NCI-H526 (cell line): ENCODE measurements around the gene CLTCL1.
"Not testable (repeated sequence)": the region's sequence is repeated elsewhere in the genome, so short reads cannot be mapped to it uniquely, and the experiment has no call there.

Source experiments
- DNase-seq, 2 experiments: peaks; one replicate each; lab custom pipeline; 2025; lab: John Stamatoyannopoulos, UW

The CLTCL1 gene

GRCh38 chr22:19216579-19216978 lies 74.9 kb downstream of the CLTCL1 start:
- DNase-seq: no peak

- no peak for DNase-seq
Measured at GRCh38 chr22:19215360-19215759, 76.2 kb downstream of the CLTCL1 start.

DNA sequence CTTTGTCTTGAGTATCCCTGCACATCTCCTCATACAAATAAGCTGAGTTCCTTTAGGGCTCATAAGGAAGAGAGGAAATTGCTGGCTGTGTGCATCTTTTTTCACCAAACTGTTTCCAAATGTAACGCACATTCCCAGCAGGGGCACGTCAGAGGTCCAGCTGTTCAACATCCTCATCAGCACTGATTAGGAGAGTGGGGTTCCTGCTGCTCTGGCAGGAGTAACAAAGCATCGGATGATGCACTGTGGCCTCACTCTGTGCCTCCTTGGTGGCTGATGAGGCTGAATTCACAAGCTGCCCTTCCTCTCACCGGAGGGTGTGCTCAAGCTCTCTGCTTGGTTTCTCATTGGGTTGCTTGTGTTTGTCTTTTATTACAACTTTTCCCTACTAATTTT lies 77.4 kb downstream of the CLTCL1 start:
- DNase-seq: no peak

DNA sequence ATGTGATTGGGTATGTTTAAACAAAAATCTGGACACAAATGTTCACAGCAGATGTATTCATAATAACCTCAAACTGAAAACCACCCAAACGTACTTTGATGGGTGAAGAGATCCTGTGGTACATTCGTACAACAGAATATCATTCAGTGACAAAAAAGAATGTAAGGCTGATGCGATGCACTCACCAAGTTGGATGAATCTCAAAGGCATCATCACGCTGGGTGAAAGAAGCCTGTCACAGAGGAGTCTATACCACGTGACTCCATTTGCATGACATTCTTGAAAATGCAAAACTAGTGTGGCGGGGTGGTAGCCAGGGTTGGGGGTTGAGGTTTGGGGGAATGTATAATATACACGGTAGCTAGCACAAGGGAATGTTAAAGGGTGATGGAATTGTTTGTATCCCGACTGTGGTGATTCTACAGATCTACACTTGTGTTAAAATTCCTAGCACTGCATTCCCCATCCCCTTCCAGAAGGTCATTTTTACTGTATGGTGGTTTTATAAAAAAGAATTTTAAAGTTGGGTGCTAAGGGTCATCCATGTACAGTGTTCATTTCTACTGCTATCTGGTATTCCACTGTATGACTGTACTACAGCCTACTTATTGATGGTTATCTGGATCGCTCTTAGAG lies 78.0 kb downstream of the CLTCL1 start:
- DNase-seq: peak; percentile 75 to 88

- peak; percentile 12 to 40 for DNase-seq
Measured at GRCh38 chr22:19213001-19213400, 78.5 kb downstream of the CLTCL1 start.

DNA sequence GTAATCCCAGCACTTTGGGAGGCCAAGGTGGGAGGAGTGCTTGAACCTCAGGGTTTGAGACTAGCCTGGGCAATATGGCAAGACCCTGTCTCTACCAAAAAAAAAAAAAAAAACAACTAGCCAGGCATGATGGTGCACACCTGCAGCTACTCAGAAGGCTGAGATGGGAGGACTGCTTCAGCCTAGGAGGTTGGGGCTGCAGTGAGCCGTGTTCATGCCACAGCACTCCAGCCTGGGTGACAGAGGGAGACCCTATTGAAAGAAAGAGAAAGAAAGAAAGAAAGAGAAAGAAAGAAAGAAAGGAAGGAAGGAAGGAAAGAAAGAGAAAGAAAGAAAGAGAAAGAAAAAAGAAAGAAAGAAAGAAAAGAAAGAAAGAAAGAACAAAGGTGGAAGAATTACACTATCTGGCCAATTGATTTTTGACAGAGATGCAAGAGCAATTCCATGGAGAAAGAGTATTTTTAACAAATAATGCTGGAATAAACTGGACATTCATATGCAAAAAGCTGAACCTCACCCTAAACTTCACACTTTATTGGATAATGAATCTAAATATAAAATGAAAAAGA lies 79.1 kb downstream of the CLTCL1 start:
- no peak for DNase-seq

DNA sequence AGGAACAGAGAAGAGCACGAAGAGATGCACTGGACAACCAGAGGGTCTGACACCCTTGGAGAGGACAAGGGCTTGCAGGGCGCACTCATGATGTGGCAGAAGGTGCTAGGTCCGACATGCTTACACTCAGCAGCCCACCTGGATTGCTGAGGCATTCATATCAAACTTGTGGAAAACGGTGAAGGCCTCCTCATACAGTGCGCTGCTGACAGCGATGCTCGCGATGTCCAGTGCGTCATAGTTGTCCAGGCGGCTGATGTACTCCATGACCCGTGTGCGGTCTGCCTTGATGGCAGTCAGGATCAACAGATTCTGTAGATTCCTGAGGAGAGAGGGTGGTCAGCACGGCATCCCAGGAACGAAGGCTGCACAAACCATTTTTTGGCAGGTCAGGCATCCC lies 81.3 kb downstream of the CLTCL1 start:
- DNase-seq: no peak

DNA sequence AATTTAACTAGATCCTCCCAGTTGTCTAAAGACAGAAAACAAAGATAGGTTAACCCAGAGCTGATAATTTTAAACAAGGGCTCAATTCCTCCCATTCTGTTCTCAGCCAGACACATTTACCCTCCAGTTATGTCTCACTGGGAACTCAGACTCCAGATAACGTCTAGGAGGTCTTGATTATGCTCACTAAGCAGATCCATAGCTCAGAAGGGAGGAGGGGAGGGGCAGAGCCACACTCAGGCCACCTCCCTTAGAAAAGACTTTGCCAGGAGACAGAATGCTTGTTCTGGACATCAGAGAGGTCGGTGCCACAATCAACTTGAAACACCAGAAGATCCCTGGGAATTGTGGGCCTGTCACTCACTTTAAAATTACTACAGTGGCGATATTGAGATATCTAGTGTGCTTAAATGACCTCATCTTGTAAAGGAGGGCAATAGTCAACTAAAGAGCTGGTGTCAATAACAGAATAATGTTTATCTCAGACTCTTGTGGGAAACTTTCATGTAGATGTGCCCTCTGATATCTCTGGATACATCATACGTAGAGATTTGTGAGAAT lies 83.2 kb downstream of the CLTCL1 start:
- DNase-seq: no peak

DNA sequence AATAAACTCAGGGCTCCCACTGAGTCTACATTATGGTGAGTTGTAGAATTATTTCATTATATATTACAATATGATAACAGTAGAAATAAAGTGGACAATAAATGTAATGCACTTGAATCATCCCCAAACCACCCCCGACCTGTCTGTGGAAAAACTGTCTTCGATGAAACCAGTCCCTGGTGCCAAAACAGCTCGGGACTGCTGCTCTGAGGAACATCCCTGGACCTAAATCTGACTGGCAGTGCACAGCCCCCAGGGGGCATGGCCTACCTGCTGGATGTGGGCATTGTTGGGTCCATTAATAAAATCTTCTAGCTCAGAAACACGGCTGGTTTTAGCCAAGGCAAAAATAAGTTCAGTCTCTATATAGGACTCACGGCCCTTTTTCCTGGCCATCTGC lies 83.6 kb downstream of the CLTCL1 start:
- DNase-seq: no peak

- DNase-seq: no peak
Measured at GRCh38 chr22:19207401-19207808, 84.1 kb downstream of the CLTCL1 start.

GRCh38 chr22:19206287-19206686 lies 85.2 kb downstream of the CLTCL1 start:
- no peak for DNase-seq

- DNase-seq: no peak
Measured at GRCh38 chr22:19204640-19205039, 86.9 kb downstream of the CLTCL1 start.

DNA sequence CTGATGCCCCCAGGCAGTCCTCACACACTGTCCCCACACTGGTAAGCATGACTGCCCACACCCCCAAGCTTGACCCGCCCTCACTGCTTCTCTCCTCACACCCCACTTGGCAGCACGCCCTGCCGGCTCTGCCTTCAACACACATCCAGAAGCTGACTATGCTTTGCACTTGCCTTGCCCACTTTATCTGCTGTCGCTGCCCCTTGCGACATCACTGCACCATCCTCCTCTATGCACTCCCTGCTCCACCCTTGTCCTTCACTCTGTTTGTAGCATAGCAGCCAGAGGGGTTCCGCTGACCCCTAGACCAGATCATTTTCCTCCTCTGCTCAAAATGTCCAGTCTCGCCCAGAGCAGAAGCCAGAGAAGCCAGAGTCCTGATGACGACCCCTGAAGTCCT lies 87.7 kb downstream of the CLTCL1 start:
- no peak for DNase-seq

GRCh38 chr22:19202799-19203186 lies 88.7 kb downstream of the CLTCL1 start:
- not testable (repeated sequence) for DNase-seq

DNA sequence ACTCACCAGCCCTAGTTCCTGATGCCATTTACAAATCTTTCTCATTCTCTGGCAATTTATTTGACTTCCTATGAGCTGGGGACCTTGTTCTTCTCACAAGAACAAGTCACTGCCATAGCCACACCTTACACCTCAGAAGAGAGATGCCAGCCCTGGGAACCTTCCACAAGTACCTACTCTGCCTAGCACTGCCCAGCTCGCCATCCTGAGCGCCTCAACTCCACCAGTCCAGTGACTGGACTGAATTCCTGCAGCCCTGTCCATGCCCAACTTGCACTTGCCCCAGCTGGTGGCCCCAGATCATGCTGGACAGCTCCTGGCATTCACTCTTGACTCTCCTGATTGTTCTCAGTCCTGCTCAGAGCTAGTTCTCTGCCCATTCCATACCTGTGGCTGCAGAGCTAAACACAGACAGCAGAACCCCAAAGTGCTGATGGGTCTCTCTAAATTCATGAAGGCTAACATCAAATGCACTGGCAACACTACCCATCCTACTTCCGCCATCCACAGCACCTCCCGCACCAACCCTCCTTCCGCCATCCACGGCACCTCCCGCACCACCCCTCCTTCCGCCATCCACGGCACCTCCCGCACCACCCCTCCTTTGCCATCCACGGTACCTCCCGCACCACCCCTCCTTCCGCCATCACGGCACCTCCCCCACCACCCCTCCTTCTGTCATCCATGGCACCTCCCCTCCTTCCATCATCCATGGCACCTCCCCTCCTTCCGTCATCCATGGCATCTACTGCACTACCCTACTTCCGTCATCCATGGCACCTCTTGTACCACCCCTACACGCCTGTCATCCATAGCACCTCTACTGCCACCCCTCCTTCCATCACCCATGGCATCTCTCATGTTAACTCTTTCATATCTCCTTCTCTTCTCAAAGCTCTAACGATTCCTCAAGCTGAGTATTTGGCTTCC lies 89.4 kb downstream of the CLTCL1 start:
- DNase-seq: no peak

GRCh38 chr22:19201130-19201868 lies 90.2 kb downstream of the CLTCL1 start:
- DNase-seq: no peak

GRCh38 chr22:19199479-19199878 lies 92.0 kb downstream of the CLTCL1 start:
- no peak for DNase-seq

GRCh38 chr22:19197997-19198865 lies 93.3 kb downstream of the CLTCL1 start:
- DNase-seq: no peak

- DNase-seq: no peak
Measured at GRCh38 chr22:19196841-19197612, 94.5 kb downstream of the CLTCL1 start.
